Measurements from ENCODE around the gene WWC2.

- TF ChIP-seq, protein P1, sequence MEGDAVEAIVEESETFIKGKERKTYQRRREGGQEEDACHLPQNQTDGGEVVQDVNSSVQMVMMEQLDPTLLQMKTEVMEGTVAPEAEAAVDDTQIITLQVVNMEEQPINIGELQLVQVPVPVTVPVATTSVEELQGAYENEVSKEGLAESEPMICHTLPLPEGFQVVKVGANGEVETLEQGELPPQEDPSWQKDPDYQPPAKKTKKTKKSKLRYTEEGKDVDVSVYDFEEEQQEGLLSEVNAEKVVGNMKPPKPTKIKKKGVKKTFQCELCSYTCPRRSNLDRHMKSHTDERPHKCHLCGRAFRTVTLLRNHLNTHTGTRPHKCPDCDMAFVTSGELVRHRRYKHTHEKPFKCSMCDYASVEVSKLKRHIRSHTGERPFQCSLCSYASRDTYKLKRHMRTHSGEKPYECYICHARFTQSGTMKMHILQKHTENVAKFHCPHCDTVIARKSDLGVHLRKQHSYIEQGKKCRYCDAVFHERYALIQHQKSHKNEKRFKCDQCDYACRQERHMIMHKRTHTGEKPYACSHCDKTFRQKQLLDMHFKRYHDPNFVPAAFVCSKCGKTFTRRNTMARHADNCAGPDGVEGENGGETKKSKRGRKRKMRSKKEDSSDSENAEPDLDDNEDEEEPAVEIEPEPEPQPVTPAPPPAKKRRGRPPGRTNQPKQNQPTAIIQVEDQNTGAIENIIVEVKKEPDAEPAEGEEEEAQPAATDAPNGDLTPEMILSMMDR (conservative IDR thresholded peaks at IDR 0.05; ENCODE audit: low read length) = no peak
- TF ChIP-seq EZH2phosphoT487 (IDR thresholded peaks at IDR 0.05; ENCODE audit: borderline replicate concordance) = no peak
Measured at GRCh38 chr4:183146478-183146877, 47.4 kb downstream of the WWC2 start.

Data from Loucy (cell line).